Measurements from ENCODE around the gene GTF2IRD1. TPM values are rescaled to one million over a fixed set of nuclear protein-coding genes. Genes with fewer than 3 reads are reported as not detected.

Gene GTF2IRD1
- total RNA-seq, 1 experiment from 2014 or later = 53.6 TPM

GRCh38 chr7:74581916-74582440 is 128.3 kb downstream of the GTF2IRD1 start:
- TF ChIP-seq, protein P1, sequence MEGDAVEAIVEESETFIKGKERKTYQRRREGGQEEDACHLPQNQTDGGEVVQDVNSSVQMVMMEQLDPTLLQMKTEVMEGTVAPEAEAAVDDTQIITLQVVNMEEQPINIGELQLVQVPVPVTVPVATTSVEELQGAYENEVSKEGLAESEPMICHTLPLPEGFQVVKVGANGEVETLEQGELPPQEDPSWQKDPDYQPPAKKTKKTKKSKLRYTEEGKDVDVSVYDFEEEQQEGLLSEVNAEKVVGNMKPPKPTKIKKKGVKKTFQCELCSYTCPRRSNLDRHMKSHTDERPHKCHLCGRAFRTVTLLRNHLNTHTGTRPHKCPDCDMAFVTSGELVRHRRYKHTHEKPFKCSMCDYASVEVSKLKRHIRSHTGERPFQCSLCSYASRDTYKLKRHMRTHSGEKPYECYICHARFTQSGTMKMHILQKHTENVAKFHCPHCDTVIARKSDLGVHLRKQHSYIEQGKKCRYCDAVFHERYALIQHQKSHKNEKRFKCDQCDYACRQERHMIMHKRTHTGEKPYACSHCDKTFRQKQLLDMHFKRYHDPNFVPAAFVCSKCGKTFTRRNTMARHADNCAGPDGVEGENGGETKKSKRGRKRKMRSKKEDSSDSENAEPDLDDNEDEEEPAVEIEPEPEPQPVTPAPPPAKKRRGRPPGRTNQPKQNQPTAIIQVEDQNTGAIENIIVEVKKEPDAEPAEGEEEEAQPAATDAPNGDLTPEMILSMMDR (IDR thresholded peaks at IDR 0.05; ENCODE audit: insufficient read depth in 1 of 2, low read depth in 1 of 2, low read length in 1 of 2, severe bottlenecking in 1 of 2, unreplicated experiment in 1 of 2) = no peak
- POLR2A ChIA-PET = no interaction called here
- intact Hi-C loops (cut with micrococcal nuclease; ENCODE audit: unreplicated experiment) = no loop called here
- Histone ChIP-seq H3K36me3 (ENCODE audit: control insufficient read depth, insufficient read depth, low read length) (peaks cover 2% of the 10 kb centered on the region; the same call in 1 of the 2 replicates), H3K4me3 (ENCODE audit: low read depth, low read length) (no peak overlapping the region), H3K9me3 (no peaks in the 10 kb centered on the region), H3K27me3 (replicated peaks; ENCODE audit: control insufficient read depth, insufficient read depth, low read length) (no peaks in the 10 kb centered on the region), H3K4me1 (peaks cover 58% of the 10 kb centered on the region)
- no peaks in the 10 kb centered on the region for H3K9me3 Mint-ChIP-seq (ENCODE audit: unreplicated experiment)
- no TSS peak for BruUV-seq (replicated peaks)
- DNase-seq = no peak
- H3K27ac Mint-ChIP-seq (ENCODE audit: unreplicated experiment) = peak overlapping the region; percentile 99
- H3K4me1 Mint-ChIP-seq (ENCODE audit: low read depth, unreplicated experiment) = peaks cover 34% of the 10 kb centered on the region
- no peak overlapping the region for H3K4me3 Mint-ChIP-seq (ENCODE audit: unreplicated experiment)
- H3K36me3 Mint-ChIP-seq (ENCODE audit: insufficient read depth, unreplicated experiment) = peaks cover 46% of the 10 kb centered on the region
- CTCF ChIA-PET = interaction anchor here (0.6 kb wide), 1 partner anchor 555 kb away, joined by 3 read pairs; no protein-coding TSS in a partner anchor
- H3K27me3 Mint-ChIP-seq (ENCODE audit: insufficient read depth, unreplicated experiment) = no peaks in the 10 kb centered on the region

DNA sequence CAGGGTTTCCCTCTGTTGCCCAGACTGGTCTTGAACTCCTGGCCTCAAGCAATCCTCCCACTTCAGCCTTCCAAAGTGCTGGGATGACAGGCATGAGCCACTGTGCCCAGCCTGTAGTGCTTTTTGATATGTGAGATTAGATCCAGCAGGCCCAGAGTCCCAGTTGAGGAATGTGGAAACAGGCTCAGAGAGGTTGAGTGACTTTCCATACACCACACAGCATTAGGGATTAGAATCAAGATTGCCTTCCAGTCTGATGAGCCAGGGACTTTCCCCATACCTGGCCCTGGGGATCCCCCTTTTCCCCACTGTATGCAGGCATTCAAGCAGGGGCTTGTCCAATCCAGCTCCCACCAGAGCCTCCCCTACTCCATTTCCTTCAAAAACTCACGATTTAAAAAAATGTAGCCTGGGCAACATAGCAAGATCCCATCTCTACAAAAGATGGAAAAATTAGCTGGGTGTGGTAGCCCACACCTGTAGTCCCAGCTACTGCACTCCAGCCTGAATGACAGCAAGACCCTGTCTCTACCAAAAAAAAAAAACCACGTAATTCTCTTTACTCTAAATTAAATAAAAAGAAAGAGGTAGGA is 128.8 kb downstream of the GTF2IRD1 start:
- peaks cover 2% of the 10 kb centered on the region; the same call in 1 of the 2 replicates for H3K36me3 ChIP-seq (ENCODE audit: control insufficient read depth, insufficient read depth, low read length)
- TF ChIP-seq, protein P1 (IDR thresholded peaks at IDR 0.05; ENCODE audit: insufficient read depth in 1 of 2, low read depth in 1 of 2, low read length in 1 of 2, severe bottlenecking in 1 of 2, unreplicated experiment in 1 of 2) = no peak
- Mint-ChIP-seq H3K27me3 (ENCODE audit: insufficient read depth, unreplicated experiment) (no peaks in the 10 kb centered on the region), H3K36me3 (ENCODE audit: insufficient read depth, unreplicated experiment) (peaks cover 51% of the 10 kb centered on the region), H3K9me3 (ENCODE audit: unreplicated experiment) (no peaks in the 10 kb centered on the region), H3K4me1 (ENCODE audit: low read depth, unreplicated experiment) (peaks cover 37% of the 10 kb centered on the region), H3K27ac (ENCODE audit: unreplicated experiment) (no peak overlapping the region), H3K4me3 (ENCODE audit: unreplicated experiment) (no peak overlapping the region)
- no TSS peak for BruUV-seq (replicated peaks)
- intact Hi-C loops (cut with micrococcal nuclease; ENCODE audit: unreplicated experiment) = loop anchor here (1.0 kb wide), 1 partner anchor 79 kb away; no protein-coding TSS in a partner anchor
- H3K9me3 ChIP-seq = no peaks in the 10 kb centered on the region
- ChIA-PET POLR2A (interaction anchor here (0.6 kb wide), 2 partner anchors 14 to 108 kb away, joined by 4 to 6 read pairs; no protein-coding TSS in a partner anchor), CTCF (interaction anchor here (0.6 to 0.7 kb wide), 2 partner anchors 28 to 556 kb away, joined by 3 to 5 read pairs; no protein-coding TSS in a partner anchor)
- no peaks in the 10 kb centered on the region for H3K27me3 ChIP-seq (replicated peaks; ENCODE audit: control insufficient read depth, insufficient read depth, low read length)
- H3K4me3 ChIP-seq (ENCODE audit: low read depth, low read length) = no peak overlapping the region
- no peak for DNase-seq
- peaks cover 58% of the 10 kb centered on the region for H3K4me1 ChIP-seq

GRCh38 chr7:74583630-74584029 is 129.9 kb downstream of the GTF2IRD1 start:
- TF ChIP-seq, protein P1 (IDR thresholded peaks at IDR 0.05; ENCODE audit: insufficient read depth in 1 of 2, low read depth in 1 of 2, low read length in 1 of 2, severe bottlenecking in 1 of 2, unreplicated experiment in 1 of 2) = no peak
- peaks cover 53% of the 10 kb centered on the region for H3K4me1 ChIP-seq

More at GRCh38 chr7:74583630-74584029, 129.9 kb downstream of the GTF2IRD1 start:
- no TSS peak for BruUV-seq (replicated peaks)
- intact Hi-C loops (cut with micrococcal nuclease; ENCODE audit: unreplicated experiment) = loop anchor here (1.0 kb wide), 2 partner anchors 27 to 78 kb away; no protein-coding TSS in a partner anchor
- H3K4me3 Mint-ChIP-seq (ENCODE audit: unreplicated experiment) = no peak overlapping the region
- no peaks in the 10 kb centered on the region for H3K27me3 Mint-ChIP-seq (ENCODE audit: insufficient read depth, unreplicated experiment)
- H3K9me3 Mint-ChIP-seq (ENCODE audit: unreplicated experiment) = no peaks in the 10 kb centered on the region
- H3K27me3 ChIP-seq (replicated peaks; ENCODE audit: control insufficient read depth, insufficient read depth, low read length) = no peaks in the 10 kb centered on the region
- ChIA-PET POLR2A (no interaction called here), CTCF (no interaction called here)
- no peaks in the 10 kb centered on the region for H3K9me3 ChIP-seq
- no peak for DNase-seq
- peak overlapping the region; percentile 64 for H3K27ac Mint-ChIP-seq (ENCODE audit: unreplicated experiment)
- peaks cover 54% of the 10 kb centered on the region for H3K36me3 Mint-ChIP-seq (ENCODE audit: insufficient read depth, unreplicated experiment)
- no peak overlapping the region for H3K4me3 ChIP-seq (ENCODE audit: low read depth, low read length)
- H3K36me3 ChIP-seq (ENCODE audit: control insufficient read depth, insufficient read depth, low read length) = peaks cover 2% of the 10 kb centered on the region; the same call in 1 of the 2 replicates
- H3K4me1 Mint-ChIP-seq (ENCODE audit: low read depth, unreplicated experiment) = peaks cover 40% of the 10 kb centered on the region
